ENCODE results near the gene COG8.

DNA sequence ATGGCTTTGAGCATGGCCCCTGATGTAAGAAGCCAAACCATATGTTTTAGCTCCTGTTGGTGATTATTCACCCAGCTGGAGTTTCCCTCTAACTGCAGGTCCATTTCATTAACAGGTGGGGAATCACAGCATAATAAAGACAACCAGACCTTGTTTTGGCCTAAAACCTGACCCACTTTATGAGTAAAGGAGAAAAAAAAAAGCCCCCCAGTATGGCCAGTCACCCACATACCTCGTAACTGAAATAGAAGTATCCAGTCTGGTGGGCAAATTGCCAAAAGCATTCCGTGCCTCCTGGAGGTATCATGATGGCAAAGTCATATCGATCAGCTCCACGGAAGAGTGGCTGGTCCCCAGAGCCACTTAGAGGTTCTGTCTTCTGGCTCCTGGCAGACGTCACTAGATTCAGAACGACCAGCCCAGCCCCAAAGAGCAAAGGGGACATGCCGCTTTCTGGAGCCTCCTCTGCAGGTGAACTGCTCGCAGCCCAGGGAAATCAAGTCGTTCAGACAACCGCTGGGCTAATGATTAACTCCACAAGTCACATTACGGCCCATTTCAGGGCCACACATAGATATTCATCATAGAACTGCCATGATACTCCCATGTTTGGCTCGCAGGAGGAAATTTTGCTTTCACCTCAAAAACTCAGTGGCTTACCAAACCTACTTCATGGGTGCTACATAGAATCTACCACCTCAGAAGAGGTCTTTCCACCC, 12.1 kb upstream of the COG8 start, which contains the start of gene TMED6:
- TF ChIP-seq, protein P1, sequence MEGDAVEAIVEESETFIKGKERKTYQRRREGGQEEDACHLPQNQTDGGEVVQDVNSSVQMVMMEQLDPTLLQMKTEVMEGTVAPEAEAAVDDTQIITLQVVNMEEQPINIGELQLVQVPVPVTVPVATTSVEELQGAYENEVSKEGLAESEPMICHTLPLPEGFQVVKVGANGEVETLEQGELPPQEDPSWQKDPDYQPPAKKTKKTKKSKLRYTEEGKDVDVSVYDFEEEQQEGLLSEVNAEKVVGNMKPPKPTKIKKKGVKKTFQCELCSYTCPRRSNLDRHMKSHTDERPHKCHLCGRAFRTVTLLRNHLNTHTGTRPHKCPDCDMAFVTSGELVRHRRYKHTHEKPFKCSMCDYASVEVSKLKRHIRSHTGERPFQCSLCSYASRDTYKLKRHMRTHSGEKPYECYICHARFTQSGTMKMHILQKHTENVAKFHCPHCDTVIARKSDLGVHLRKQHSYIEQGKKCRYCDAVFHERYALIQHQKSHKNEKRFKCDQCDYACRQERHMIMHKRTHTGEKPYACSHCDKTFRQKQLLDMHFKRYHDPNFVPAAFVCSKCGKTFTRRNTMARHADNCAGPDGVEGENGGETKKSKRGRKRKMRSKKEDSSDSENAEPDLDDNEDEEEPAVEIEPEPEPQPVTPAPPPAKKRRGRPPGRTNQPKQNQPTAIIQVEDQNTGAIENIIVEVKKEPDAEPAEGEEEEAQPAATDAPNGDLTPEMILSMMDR (IDR thresholded peaks at IDR 0.05), result no peak
- no peak for TF ChIP-seq ZFX (IDR thresholded peaks at IDR 0.05; ENCODE audit: borderline replicate concordance)
